HG02588 (cell line): ENCODE data around the gene FBXL7.

ENCODE experiments used
- ATAC-seq: cut with Tn5 transposase; IDR thresholded peaks from one replicate; pipeline ENCODE4 v1.9.1; 2021; ENCODE audit warnings: mild to moderate bottlenecking, moderate library complexity; ENCODE audit not compliant: unreplicated experiment

FBXL7 gene

GRCh38 chr5:15929611-15930263, 429.8 kb downstream of the FBXL7 start:
- ATAC-seq: no peak

DNA sequence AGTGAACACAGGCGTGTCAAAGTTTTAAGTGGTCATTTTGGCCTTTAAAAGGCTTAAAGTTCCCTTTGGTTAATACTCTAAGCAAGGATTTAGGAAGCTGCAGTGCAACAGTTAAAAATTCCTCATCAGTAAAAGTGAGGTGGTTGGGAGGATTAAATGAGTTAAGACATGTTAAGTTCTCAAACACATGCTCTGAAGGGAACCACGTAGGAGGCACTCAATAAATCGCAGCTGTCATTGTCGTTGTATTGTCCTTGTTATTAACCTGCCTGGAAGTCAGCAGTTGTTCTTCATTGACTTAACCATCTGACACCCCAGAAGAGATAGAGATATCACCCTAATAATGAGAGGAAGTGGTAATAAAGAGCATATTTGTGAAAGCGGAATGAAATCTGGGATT, 432.1 kb downstream of the FBXL7 start:
- no peak for ATAC-seq

DNA sequence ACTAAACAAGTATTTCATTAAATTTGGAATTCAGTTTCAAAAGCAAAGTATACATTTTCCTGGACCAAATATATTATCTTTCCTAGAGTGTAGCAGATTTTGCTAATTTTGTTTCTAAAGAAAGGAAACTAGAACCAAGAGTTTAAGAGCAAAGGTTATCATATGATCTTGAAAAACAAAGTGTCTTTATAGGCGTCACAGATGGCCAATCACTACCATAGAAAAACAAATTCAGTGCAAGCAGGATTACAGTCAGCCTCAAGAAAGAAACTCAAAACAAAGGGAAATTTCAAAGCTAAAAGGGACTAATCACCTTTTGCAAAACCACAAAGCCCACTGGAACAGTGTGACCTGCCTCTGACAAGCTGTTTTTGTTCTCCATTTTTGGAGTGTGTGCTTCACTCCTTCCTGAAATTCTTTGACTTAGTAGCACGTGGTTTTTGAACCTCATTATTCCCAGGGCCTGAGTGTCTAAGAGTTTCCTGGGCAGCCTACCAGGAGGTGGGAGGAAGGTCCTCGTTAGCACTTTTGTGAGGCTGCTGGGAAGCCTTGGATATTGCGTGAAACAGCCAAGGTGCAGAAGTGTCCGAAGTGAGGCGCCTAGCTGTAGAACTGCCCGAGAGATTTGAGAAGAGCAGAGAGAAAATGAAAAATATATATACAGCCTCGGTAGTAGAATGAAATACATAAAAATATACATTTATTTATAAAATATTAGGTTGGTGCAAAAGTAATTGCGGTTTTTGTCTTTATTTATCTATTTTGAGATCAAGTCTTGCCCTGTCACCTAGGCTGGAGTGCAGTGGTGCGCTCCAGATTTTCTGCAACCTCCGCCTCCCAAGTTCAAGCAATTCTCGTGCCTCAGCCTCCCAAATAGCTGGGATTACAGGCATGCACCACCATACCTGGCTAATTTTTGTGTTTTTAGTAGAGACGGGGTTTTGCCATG, 433.6 kb downstream of the FBXL7 start:
- ATAC-seq: no peak

DNA sequence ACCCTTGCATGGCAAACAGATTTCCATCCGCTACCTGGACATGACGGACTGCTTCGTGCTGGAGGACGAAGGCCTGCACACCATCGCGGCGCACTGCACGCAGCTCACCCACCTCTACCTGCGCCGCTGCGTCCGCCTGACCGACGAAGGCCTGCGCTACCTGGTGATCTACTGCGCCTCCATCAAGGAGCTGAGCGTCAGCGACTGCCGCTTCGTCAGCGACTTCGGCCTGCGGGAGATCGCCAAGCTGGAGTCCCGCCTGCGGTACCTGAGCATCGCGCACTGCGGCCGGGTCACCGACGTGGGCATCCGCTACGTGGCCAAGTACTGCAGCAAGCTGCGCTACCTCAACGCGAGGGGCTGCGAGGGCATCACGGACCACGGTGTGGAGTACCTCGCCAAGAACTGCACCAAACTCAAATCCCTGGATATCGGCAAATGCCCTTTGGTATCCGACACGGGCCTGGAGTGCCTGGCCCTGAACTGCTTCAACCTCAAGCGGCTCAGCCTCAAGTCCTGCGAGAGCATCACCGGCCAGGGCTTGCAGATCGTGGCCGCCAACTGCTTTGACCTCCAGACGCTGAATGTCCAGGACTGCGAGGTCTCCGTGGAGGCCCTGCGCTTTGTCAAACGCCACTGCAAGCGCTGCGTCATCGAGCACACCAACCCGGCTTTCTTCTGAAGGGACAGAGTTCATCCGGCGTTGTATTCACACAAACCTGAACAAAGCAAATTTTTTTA, 436.7 kb downstream of the FBXL7 start:
- ATAC-seq: no peak

- no peak for ATAC-seq
These were observed 437.7 kb downstream of the FBXL7 start for GRCh38 chr5:15937708-15938107.

- no peak for ATAC-seq
These were observed 438.2 kb downstream of the FBXL7 start for GRCh38 chr5:15938186-15938585.

DNA sequence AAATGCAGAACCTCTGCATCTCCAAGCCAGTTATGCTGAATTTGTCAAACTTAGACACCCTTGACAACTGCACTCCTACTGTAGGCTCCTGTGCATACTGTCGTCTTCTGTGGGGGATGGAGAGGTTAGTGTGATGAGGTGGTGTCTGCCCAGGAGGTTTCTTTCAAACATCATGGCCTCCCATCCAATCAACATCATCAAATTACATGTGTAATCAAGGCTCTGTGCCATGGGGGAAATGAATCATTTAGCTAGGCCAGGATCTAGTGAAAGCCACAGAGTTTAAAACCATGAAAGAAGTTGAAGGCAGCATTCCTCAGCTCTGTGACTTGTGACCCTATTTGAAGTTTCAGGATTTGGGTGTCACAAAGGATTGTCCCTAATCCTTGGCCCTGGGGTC, 439.0 kb downstream of the FBXL7 start:
- ATAC-seq: no peak

- ATAC-seq: no peak
These were observed 440.9 kb downstream of the FBXL7 start for GRCh38 chr5:15940905-15941304.

- ATAC-seq: no peak
These were observed 443.5 kb downstream of the FBXL7 start for GRCh38 chr5:15943487-15943886.

DNA sequence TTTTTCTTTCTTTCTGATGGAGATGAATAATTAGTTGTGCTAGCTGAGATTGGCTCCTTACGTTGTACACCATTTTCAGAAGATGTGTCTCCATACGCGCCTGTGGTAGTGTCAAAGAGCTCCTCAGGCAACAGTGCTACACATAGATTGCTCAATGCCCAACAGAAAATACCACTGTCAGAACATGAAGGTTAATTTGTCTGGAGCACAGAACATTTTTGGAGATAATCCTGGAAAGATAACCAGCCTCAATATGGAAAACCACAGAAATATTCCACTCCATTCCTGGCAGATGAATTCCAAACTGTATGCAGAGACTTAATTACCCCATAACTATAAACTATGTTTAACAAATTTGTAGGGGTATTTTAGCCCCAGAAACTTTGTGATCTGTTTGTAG, 446.0 kb downstream of the FBXL7 start:
- no peak for ATAC-seq

DNA sequence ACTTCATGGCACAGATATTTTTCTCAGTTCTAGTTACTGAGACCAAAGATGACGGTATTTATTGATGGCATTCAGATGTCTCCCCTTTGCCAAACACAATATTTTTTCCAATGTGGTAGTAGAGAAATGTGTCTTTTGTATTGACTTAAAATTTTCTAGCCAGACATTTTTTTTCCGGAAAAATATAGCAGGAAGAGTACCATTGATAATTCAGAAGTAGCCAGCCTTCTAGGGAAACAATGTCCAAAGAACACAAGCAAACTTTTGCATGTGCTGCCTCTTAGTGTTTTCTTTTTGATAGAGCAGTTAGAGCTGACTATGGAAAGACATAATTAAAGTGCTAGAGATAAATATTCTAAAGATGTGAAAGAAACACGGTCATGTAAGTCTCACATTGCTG, 448.2 kb downstream of the FBXL7 start:
- ATAC-seq: no peak

DNA sequence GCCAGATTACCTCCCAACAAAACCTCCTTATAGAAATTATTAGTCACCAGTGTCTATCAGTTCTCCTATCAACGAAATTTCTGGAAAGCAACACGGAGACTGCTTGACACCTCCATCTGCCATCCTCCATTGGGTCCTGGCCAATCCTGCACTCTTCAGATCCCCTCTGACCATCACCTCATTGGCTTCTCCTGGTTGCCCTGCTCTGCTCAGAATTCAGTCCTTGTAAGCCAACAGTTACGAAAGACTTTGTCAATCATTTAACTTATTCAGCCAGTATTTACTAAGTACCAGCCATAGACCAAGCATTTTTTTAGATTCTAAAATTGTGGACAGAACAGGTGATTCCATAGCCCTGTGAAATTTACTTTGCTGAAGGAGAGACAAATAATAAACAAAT, 451.1 kb downstream of the FBXL7 start:
- ATAC-seq: no peak

DNA sequence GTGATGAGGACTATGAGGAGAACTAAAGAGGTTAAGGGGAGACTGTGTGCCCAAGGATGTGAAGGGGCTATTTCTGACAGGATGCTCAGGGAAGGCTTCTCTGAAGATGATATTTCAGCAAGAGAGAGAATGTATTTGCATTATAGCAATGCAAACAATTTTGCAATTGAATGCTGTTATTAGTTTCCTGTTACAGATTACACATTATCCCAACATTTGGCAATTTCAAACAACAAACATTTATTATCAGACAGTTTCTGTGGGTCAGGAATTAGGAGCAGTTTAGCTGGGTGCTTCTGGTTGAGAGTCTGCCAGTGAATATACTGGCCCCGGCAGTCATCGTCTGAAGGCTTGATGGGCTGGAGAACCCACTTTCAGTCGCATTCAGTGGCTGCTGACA, 451.6 kb downstream of the FBXL7 start:
- ATAC-seq: no peak

DNA sequence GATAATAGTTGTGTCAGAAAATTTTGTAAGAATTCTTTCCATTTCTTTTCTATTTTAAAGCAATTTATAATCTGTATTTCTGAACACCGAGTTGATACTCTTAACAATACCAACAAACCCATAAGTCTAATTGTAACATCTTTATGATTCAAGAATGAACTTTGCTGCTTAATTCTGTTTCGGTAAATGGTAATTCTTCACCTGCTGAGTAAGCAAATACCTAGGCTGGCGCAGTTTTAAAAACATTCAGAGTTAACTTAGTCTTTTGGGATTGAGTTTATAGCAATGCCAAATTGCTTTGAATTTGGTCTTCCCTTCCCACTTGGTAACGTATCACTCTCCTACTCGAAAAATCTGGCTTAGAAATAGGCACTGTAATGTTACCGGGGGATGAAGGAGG, 456.6 kb downstream of the FBXL7 start:
- ATAC-seq: no peak

GRCh38 chr5:15957124-15957523, 457.1 kb downstream of the FBXL7 start:
- ATAC-seq: no peak

- ATAC-seq: no peak
These were observed 459.6 kb downstream of the FBXL7 start for GRCh38 chr5:15959370-15960164.

DNA sequence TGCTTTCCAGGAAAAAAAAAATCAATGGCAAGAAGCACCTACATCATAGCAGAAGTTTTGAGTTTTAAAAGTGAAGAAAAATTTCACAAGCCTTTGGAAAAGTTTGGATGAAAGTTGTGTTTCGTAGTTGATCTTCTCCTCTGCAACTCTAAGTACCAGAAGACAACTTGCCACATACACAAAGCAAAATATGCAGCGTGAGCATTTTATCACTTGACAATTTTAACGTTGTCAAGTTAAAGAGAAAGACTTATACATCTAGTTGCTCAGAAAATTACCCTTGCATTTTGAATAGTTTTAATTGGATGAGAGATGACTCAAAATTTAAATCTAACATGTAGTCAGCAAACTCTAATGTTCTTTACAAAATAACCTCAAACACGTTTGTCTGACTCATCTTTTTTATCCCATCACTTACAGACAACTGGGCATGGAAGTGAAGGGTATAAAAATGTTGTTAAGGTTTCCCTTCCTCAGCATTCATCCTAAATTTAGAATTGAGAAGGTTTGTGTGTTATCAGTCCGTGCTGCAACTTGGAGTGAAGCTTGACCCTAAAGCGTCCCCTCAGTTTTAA, 466.2 kb downstream of the FBXL7 start:
- no peak for ATAC-seq

- no peak for ATAC-seq
These were observed 466.7 kb downstream of the FBXL7 start for GRCh38 chr5:15966651-15967050.

DNA sequence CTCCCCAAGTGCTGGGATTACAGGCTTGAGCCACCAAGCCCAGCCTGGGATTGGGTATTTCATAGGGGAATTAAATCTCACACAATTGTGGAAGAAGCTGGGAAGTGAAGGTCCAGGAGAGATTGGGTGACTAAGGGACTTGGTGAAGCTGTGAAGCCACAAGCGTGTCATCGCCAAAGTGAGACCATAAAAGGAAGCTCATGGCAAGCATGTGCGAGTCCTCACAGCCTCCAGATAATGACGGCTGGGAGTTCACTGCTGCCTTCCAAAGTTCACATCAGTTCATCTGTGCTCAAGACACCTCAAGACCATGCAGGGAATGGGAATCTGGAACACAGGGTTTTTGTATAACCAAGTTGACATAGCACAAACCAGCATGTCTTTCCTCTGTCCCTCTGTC, 469.0 kb downstream of the FBXL7 start:
- ATAC-seq: no peak

DNA sequence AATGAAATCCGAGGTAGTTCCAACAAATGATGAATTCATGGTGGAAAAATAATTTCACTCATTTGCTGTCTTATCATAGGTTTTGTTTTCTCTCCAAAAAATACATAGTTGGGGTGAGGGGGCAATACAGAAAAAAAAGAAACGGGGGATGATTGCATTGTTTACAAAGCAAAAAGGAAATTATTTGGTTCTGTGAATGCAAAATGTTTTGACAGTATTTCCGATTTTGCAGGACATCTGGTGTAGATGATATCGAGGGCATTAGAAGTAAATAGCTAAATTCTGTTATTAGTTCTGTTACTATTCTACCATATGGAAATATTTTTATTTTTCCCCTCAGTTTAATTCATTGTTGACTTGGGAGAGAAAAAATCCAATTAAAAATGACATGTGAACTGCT, 477.9 kb downstream of the FBXL7 start:
- ATAC-seq: no peak

- ATAC-seq: no peak
These were observed 480.9 kb downstream of the FBXL7 start for GRCh38 chr5:15980835-15981234.
